MCF 10A (cell line): ENCODE data around the gene EGFL7. TPM values are rescaled to one million over a fixed set of nuclear protein-coding genes. Genes with fewer than 3 reads are reported as not detected.

Experiments
- BruUV-seq: library from RNA; stranded (reverse); fragments of 400-500 nt; replicated peaks from 2 replicates; lab custom pipeline; 2021; lab: Mats Ljungman, UMichigan
- CTCF ChIA-PET: fragments of 300-600 bp; sonication (Branson Sonifier 250); formaldehyde crosslinking; extraction: SDS; loops from one replicate; lab custom pipeline; 2021; ENCODE audit warnings: antibody characterized with exemption, inconsistent platforms; lab: Yijun Ruan, JAX
- POLR2A ChIA-PET: fragments of 300-600, 350-650 bp; sonication (Branson Sonifier 250); formaldehyde crosslinking; extraction: SDS; loops from one replicate; lab custom pipeline; 2020; ENCODE audit warnings: antibody characterized with exemption, inconsistent platforms; lab: Yijun Ruan, JAX
- DNase-seq: peaks from one replicate; pipeline ENCODE4 v3.0.0-alpha.2; 2018; ENCODE audit not compliant: unreplicated experiment
- H3K27ac Mint-ChIP-seq: one replicate; pipeline ENCODE4 v1.8.0; 2022; ENCODE audit warnings: mild to moderate bottlenecking, low read depth, mixed read lengths; ENCODE audit not compliant: unreplicated experiment
- H3K27me3 Mint-ChIP-seq: one replicate; pipeline ENCODE4 v1.8.0; 2022; ENCODE audit warnings: mixed read lengths; ENCODE audit not compliant: insufficient read depth, unreplicated experiment
- H3K36me3 Mint-ChIP-seq: one replicate; pipeline ENCODE4 v1.8.0; 2022; ENCODE audit warnings: mild to moderate bottlenecking, moderate library complexity, mixed read lengths; ENCODE audit not compliant: insufficient read depth, unreplicated experiment
- H3K4me1 Mint-ChIP-seq: one replicate; pipeline ENCODE4 v1.8.0; 2022; ENCODE audit warnings: mixed read lengths; ENCODE audit not compliant: insufficient read depth, unreplicated experiment
- H3K4me3 Mint-ChIP-seq: one replicate; pipeline ENCODE4 v1.8.0; 2022; ENCODE audit warnings: mild to moderate bottlenecking, moderate library complexity, mixed read lengths; ENCODE audit not compliant: unreplicated experiment
- H3K9me3 Mint-ChIP-seq: one replicate; pipeline ENCODE4 v1.8.0; 2022; ENCODE audit warnings: mixed read lengths; ENCODE audit not compliant: unreplicated experiment
- CTCF ChIP-seq: fragments of 200-600 bp; IDR thresholded peaks from one replicate; pipeline ENCODE4 v1.8.0; 2022; ENCODE audit warnings: antibody characterized with exemption, mild to moderate bottlenecking; ENCODE audit not compliant: unreplicated experiment
- intact Hi-C: fragments of 100-400 bp; cut with micrococcal nuclease; formaldehyde crosslinking; loops from 2 replicates; pipeline ENCODE4 v1.14.1; 2022
- total RNA-seq: library from RNA; stranded (reverse); gene quantifications from 2 replicates; pipeline ENCODE4 v1.2.3, GENCODE V29; 2022

The EGFL7 gene
- total RNA-seq, 1 experiment from 2014 or later, result 3.9 TPM

GRCh38 chr9:136681029-136681428, 18.3 kb downstream of the EGFL7 start:
- TF ChIP-seq CTCF, result no peak
- H3K27me3 Mint-ChIP-seq, result no peaks in the 10 kb centered on the region
- DNase-seq, result no peak
- no peak overlapping the region for H3K4me3 Mint-ChIP-seq
- no peaks in the 10 kb centered on the region for H3K9me3 Mint-ChIP-seq
- H3K27ac Mint-ChIP-seq, result no peak overlapping the region
- H3K4me1 Mint-ChIP-seq, result no peaks in the 10 kb centered on the region
- ChIA-PET POLR2A (no interaction called here), CTCF (interaction anchor here (1.0 kb wide), 1 partner anchor 342 kb away, joined by 3 read pairs; no protein-coding TSS in a partner anchor)
- H3K36me3 Mint-ChIP-seq, result no peaks in the 10 kb centered on the region
- BruUV-seq, result no TSS peak
- intact Hi-C loops, result no loop called here

- Mint-ChIP-seq H3K9me3 (no peaks in the 10 kb centered on the region), H3K4me1 (no peaks in the 10 kb centered on the region), H3K27me3 (no peaks in the 10 kb centered on the region), H3K36me3 (no peaks in the 10 kb centered on the region), H3K4me3 (no peak overlapping the region), H3K27ac (no peak overlapping the region)
- intact Hi-C loops, result no loop called here
- no peak for DNase-seq
- TF ChIP-seq CTCF, result no peak
- no TSS peak for BruUV-seq
- CTCF ChIA-PET, result interaction anchor here (1.0 to 4.0 kb wide), 3 partner anchors 10 to 343 kb away, joined by 3 to 22 read pairs (median 3); no protein-coding TSS in a partner anchor
- POLR2A ChIA-PET, result interaction anchor here (0.6 kb wide), 1 partner anchor 11 kb away, joined by 3 read pairs; no protein-coding TSS in a partner anchor
Measured at GRCh38 chr9:136681945-136682699, 19.4 kb downstream of the EGFL7 start.

GRCh38 chr9:136682710-136683109, 20.0 kb downstream of the EGFL7 start:
- Mint-ChIP-seq H3K4me3 (no peak overlapping the region), H3K36me3 (no peaks in the 10 kb centered on the region), H3K27me3 (no peaks in the 10 kb centered on the region), H3K9me3 (no peaks in the 10 kb centered on the region), H3K27ac (no peak overlapping the region), H3K4me1 (no peaks in the 10 kb centered on the region)
- POLR2A ChIA-PET, result no interaction called here
- no TSS peak for BruUV-seq
- intact Hi-C loops, result no loop called here
- no peak for DNase-seq
- CTCF ChIA-PET, result interaction anchor here (1.2 to 4.0 kb wide), 2 partner anchors 10 to 11 kb away, joined by 3 to 22 read pairs; no protein-coding TSS in a partner anchor
- TF ChIP-seq CTCF, result no peak

GRCh38 chr9:136683173-136683745, 20.5 kb downstream of the EGFL7 start:
- CTCF ChIA-PET, result interaction anchor here (1.3 to 4.0 kb wide), 2 partner anchors 10 to 11 kb away, joined by 6 to 22 read pairs; no protein-coding TSS in a partner anchor
- DNase-seq, result no peak
- intact Hi-C loops, result no loop called here
- POLR2A ChIA-PET, result no interaction called here
- H3K4me3 Mint-ChIP-seq, result no peak overlapping the region
- no TSS peak for BruUV-seq
- H3K4me1 Mint-ChIP-seq, result no peaks in the 10 kb centered on the region
- no peak for TF ChIP-seq CTCF
- no peaks in the 10 kb centered on the region for H3K9me3 Mint-ChIP-seq
- H3K27ac Mint-ChIP-seq, result no peak overlapping the region
- H3K27me3 Mint-ChIP-seq, result no peaks in the 10 kb centered on the region
- H3K36me3 Mint-ChIP-seq, result no peaks in the 10 kb centered on the region
